ENCODE measurements around the gene WDCP.

- no peak for TF ChIP-seq POLR2A (IDR thresholded peaks at IDR 0.05)
- TF ChIP-seq, protein P1, sequence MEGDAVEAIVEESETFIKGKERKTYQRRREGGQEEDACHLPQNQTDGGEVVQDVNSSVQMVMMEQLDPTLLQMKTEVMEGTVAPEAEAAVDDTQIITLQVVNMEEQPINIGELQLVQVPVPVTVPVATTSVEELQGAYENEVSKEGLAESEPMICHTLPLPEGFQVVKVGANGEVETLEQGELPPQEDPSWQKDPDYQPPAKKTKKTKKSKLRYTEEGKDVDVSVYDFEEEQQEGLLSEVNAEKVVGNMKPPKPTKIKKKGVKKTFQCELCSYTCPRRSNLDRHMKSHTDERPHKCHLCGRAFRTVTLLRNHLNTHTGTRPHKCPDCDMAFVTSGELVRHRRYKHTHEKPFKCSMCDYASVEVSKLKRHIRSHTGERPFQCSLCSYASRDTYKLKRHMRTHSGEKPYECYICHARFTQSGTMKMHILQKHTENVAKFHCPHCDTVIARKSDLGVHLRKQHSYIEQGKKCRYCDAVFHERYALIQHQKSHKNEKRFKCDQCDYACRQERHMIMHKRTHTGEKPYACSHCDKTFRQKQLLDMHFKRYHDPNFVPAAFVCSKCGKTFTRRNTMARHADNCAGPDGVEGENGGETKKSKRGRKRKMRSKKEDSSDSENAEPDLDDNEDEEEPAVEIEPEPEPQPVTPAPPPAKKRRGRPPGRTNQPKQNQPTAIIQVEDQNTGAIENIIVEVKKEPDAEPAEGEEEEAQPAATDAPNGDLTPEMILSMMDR (IDR thresholded peaks at IDR 0.05), result no peak
These were observed 23.2 kb downstream of the WDCP start for GRCh38 chr2:24024018-24024417.

Measured in body of pancreas (tissue), 4 donors.